OCI-LY1 (cell line): Measurements from ENCODE around the gene EPB41L4A.
A peak's percentile ranks its signal among the peaks of the same experiment; 100 is the strongest.

Experiments
- H2AFZ ChIP-seq: fragments of 200-600 bp; sonication (generic), shearing (Covaris generic); 2 replicates; pipeline ENCODE4 v1.6.0; 2014; ENCODE audit warnings: antibody characterized with exemption, mild to moderate bottlenecking, low read length
- H3F3A ChIP-seq: fragments of 200-600 bp; sonication (generic), shearing (Covaris generic); 2 replicates; pipeline ENCODE4 v1.6.0; 2014; ENCODE audit warnings: mild to moderate bottlenecking, antibody characterized with exemption, low read length, moderate library complexity; ENCODE audit not compliant: insufficient read depth
- H3K27ac ChIP-seq: fragments of 200-600 bp; sonication (generic); 2 replicates; pipeline ENCODE4 v1.5.1; 2014; ENCODE audit warnings: low read length, mixed run types, mild to moderate bottlenecking, low read depth; ENCODE audit not compliant: poor library complexity, severe bottlenecking
- H3K27me3 ChIP-seq: fragments of 200-600 bp; sonication (generic); 2 replicates; pipeline ENCODE4 v1.6.0; 2014; ENCODE audit warnings: antibody characterized with exemption, mild to moderate bottlenecking, low read length, moderate library complexity; ENCODE audit not compliant: insufficient read depth
- H3K36me3 ChIP-seq: fragments of 200-600 bp; sonication (generic); 2 replicates; pipeline ENCODE4 v1.6.1; 2014; ENCODE audit warnings: mild to moderate bottlenecking, antibody characterized with exemption, low read length, moderate library complexity, mixed read lengths; ENCODE audit not compliant: insufficient read depth
- H3K4me1 ChIP-seq: fragments of 200-600 bp; sonication (generic); 2 replicates; pipeline ENCODE4 v1.5.1; 2014; ENCODE audit warnings: mild to moderate bottlenecking, low read length, moderate library complexity; ENCODE audit not compliant: insufficient read depth, severe bottlenecking
- H3K4me2 ChIP-seq: fragments of 200-600 bp; sonication (generic), shearing (Covaris generic); 2 replicates; pipeline ENCODE4 v1.6.1; 2014; ENCODE audit warnings: low read length
- H3K4me3 ChIP-seq: fragments of 200-600 bp; sonication (generic); 2 replicates; pipeline ENCODE4 v1.5.1; 2014; ENCODE audit warnings: low read length, low read depth, mild to moderate bottlenecking, mixed read lengths; ENCODE audit not compliant: poor library complexity, severe bottlenecking
- H3K79me2 ChIP-seq: fragments of 200-600 bp; shearing (Covaris generic); 2 replicates; pipeline ENCODE4 v1.6.1; 2016; ENCODE audit warnings: mixed run types, low read length, mixed read lengths; ENCODE audit not compliant: insufficient read depth
- H3K9ac ChIP-seq: fragments of 200-600 bp; sonication (generic), shearing (Covaris generic); 2 replicates; pipeline ENCODE4 v1.6.1; 2014; ENCODE audit warnings: mild to moderate bottlenecking, low read length, mixed read lengths
- H3K9me2 ChIP-seq: fragments of 200-600 bp; sonication (generic), shearing (Covaris generic); 2 replicates; pipeline ENCODE4 v1.6.1; 2014; ENCODE audit warnings: low read depth, mild to moderate bottlenecking, low read length, mixed read lengths
- H3K9me3 ChIP-seq: fragments of 200-600 bp; shearing (Covaris generic); 2 replicates; pipeline ENCODE4 v1.6.1; 2014; ENCODE audit warnings: low read length, mixed read lengths
- H4K20me1 ChIP-seq: fragments of 200-600 bp; sonication (generic), shearing (Covaris generic); 2 replicates; pipeline ENCODE4 v1.6.0; 2016; ENCODE audit warnings: mild to moderate bottlenecking, low read length; ENCODE audit not compliant: insufficient read depth
- CTCF ChIP-seq: fragments of 200-600 bp; sonication (generic), shearing (Covaris generic); IDR thresholded peaks from 2 replicates; pipeline ENCODE4 v1.5.1; 2017; ENCODE audit warnings: mild to moderate bottlenecking, antibody characterized with exemption, low read length, moderate library complexity, mixed read lengths
- EZH2 ChIP-seq: fragments of 200-600 bp; sonication (generic), shearing (Covaris generic); IDR thresholded peaks from 2 replicates; pipeline ENCODE4 v1.8.0; 2017; ENCODE audit warnings: borderline replicate concordance, mixed run types, mild to moderate bottlenecking, antibody characterized with exemption, low read length, moderate library complexity, mixed read lengths

The EPB41L4A gene

GRCh38 chr5:112417931-112418658 lies 982 bp downstream of the EPB41L4A start:
- peak overlapping the region; percentile 62 for H3K4me2 ChIP-seq

GRCh38 chr5:112415552-112415951 lies 3.5 kb downstream of the EPB41L4A start:
- Histone ChIP-seq H3F3A (no peaks in the 10 kb centered on the region), H3K9me2 (no peaks in the 10 kb centered on the region), H3K9ac (no peak overlapping the region), H3K27ac (no peak overlapping the region), H3K27me3 (no peaks in the 10 kb centered on the region), H4K20me1 (no peaks in the 10 kb centered on the region), H3K79me2 (no peaks in the 10 kb centered on the region), H3K36me3 (no peaks in the 10 kb centered on the region), H3K9me3 (no peaks in the 10 kb centered on the region), H3K4me1 (peaks cover 4% of the 10 kb centered on the region), H2AFZ (no peak overlapping the region), H3K4me2 (no peak overlapping the region), H3K4me3 (no peak overlapping the region)
- TF ChIP-seq CTCF (no peak), EZH2 (no peak)

More at GRCh38 chr5:112417931-112418658, 982 bp downstream of the EPB41L4A start:
- Histone ChIP-seq H4K20me1 (no peaks in the 10 kb centered on the region), H3K9me3 (no peaks in the 10 kb centered on the region), H3F3A (no peaks in the 10 kb centered on the region), H3K4me3 (peak overlapping the region; percentile 35), H3K27ac (no peak overlapping the region), H3K36me3 (no peaks in the 10 kb centered on the region), H3K9ac (no peak overlapping the region), H3K27me3 (no peaks in the 10 kb centered on the region; the same call in 1 of the 2 replicates), H3K9me2 (no peaks in the 10 kb centered on the region), H2AFZ (no peak overlapping the region), H3K79me2 (no peaks in the 10 kb centered on the region), H3K4me1 (peaks cover 4% of the 10 kb centered on the region)
- TF ChIP-seq CTCF = no peak
- no peak for TF ChIP-seq EZH2

- Histone ChIP-seq H3F3A (no peaks in the 10 kb centered on the region), H3K36me3 (no peaks in the 10 kb centered on the region), H3K9ac (no peak overlapping the region), H3K4me2 (no peak overlapping the region), H3K9me2 (no peaks in the 10 kb centered on the region), H2AFZ (no peak overlapping the region), H3K79me2 (no peaks in the 10 kb centered on the region), H3K4me1 (peaks cover 4% of the 10 kb centered on the region), H3K27me3 (no peaks in the 10 kb centered on the region), H3K9me3 (no peaks in the 10 kb centered on the region), H3K27ac (no peak overlapping the region), H3K4me3 (no peak overlapping the region), H4K20me1 (no peaks in the 10 kb centered on the region)
- TF ChIP-seq EZH2 (no peak), CTCF (no peak)
Measured at GRCh38 chr5:112413611-112414010, 5.5 kb downstream of the EPB41L4A start.
